RWPE1 (cell line): ENCODE results near the gene SPDYE5.

Experiments
- CTCF ChIA-PET: fragments of 350-600 bp; sonication (Branson Sonifier 250); formaldehyde crosslinking; extraction: SDS; loops from one replicate; lab custom pipeline; 2021; lab: Yijun Ruan, JAX
- POLR2A ChIA-PET: fragments of 400-600 bp; formaldehyde crosslinking; extraction: SDS; loops from one replicate; lab custom pipeline; 2020; ENCODE audit warnings: antibody characterized with exemption; ENCODE audit not compliant: low non-redundant PET; lab: Yijun Ruan, JAX
- DNase-seq: peaks from one replicate; pipeline ENCODE4 v3.0.0; 2012; ENCODE audit warnings: low spot score
- H3K27ac ChIP-seq: fragments of 450-650 bp; 2 replicates; pipeline ENCODE4 v1.5.1; 2017
- TF ChIP-seq, protein P1 (sequence below): fragments of 450-650 bp; conservative IDR thresholded peaks from 2 replicates; pipeline ENCODE4 v1.5.1; 2017; ENCODE audit warnings: low read depth, mild to moderate bottlenecking

The SPDYE5 gene

DNA sequence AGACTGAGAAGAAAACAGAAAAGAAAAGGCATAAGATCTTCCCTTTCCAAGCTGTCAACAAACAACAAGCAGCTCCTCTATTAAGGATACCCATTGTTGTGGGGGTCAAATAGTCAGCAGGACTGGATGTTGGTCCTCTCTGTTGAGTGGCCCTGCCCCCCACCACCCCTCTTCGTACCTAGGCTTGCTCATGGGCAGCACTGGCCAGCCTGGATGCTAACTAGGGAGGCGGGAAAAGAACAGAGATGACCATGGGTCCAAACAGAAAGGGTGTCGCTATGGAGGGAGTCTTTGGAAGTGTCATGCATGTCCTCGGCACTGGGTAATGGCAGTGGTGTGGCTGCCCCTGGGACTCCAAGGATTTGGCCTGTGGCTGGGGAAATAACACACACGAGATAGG lies 45.6 kb downstream of the SPDYE5 start:
- H3K27ac ChIP-seq, result no peak overlapping the region
- POLR2A ChIA-PET, result no interaction called here
- TF ChIP-seq, protein P1, sequence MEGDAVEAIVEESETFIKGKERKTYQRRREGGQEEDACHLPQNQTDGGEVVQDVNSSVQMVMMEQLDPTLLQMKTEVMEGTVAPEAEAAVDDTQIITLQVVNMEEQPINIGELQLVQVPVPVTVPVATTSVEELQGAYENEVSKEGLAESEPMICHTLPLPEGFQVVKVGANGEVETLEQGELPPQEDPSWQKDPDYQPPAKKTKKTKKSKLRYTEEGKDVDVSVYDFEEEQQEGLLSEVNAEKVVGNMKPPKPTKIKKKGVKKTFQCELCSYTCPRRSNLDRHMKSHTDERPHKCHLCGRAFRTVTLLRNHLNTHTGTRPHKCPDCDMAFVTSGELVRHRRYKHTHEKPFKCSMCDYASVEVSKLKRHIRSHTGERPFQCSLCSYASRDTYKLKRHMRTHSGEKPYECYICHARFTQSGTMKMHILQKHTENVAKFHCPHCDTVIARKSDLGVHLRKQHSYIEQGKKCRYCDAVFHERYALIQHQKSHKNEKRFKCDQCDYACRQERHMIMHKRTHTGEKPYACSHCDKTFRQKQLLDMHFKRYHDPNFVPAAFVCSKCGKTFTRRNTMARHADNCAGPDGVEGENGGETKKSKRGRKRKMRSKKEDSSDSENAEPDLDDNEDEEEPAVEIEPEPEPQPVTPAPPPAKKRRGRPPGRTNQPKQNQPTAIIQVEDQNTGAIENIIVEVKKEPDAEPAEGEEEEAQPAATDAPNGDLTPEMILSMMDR, result no peak
- CTCF ChIA-PET, result interaction anchor here (0.7 kb wide), 1 partner anchor 18 kb away, joined by 3 read pairs; no protein-coding TSS in a partner anchor
- no peak for DNase-seq

DNA sequence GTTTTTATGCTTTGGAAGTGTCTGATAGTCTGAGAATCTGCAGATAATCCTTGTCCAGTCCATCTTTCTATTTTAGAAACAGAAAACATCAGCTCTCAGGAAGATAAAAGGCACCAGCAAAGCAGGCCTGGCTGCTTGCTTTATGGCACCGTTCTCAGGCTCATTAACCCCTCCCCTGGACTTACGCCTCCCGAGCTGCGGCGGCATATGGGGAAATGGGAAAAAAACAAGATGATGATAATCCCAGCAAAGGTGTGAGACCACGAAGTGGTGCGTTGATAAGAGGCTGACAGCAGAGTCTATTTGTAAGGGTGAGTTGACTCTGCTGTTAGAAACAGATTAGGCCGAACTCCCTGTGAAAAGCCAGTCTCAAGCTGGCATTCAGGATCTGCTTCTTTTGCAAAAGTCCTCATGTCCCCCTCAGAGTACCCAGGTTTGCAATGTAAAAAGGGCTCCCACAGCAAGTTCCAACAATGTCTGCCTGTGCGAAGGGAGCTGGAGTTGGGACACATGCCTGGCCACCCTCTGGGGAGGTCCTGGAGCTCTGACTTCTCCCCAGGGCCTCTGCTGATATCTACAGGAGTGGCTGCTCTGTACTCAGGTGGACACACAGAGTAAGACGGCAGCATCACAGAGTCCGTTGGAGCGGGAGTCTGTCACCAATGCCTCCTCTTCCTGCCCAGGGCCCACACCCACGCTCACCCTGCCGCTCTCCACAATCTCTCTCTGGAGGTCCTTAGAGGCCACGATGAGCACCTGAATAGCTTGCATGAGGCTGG lies 54.3 kb downstream of the SPDYE5 start:
- CTCF ChIA-PET, result no interaction called here
- no peak for DNase-seq
- POLR2A ChIA-PET, result no interaction called here
- TF ChIP-seq, protein P1, result no peak
- H3K27ac ChIP-seq, result no peak overlapping the region
